Spleen (tissue), 11 donors: Measurements from ENCODE around the gene C2CD4B. TPM values are rescaled to one million over a fixed set of nuclear protein-coding genes. Genes with fewer than 3 reads are reported as not detected.

ENCODE experiments used
- DNase-seq: peaks from one replicate; pipeline ENCODE4 v3.0.0-alpha.2; 2020
- H3K27ac ChIP-seq, 8 donors: fragments of 200-600 bp; sonication (generic) in 7 of 8; 1 replicate in 4 of 8; 2 replicates in 4 of 8; pipeline versions ENCODE4 v1.5.0 to v1.8.0; 2016 to 2021; ENCODE audit warnings: inconsistent platforms in 4 of 8, mild to moderate bottlenecking in 4 of 8, moderate library complexity in 1 of 8
- H3K27me3 ChIP-seq, 7 donors: fragments of 200-600 bp; sonication (generic) in 6 of 7; replicated peaks in 1 of 7; 1 replicate in 4 of 7; 2 replicates in 3 of 7; pipeline versions ENCODE4 v1.5.0 to v1.8.0; 2016 to 2021; ENCODE audit warnings: inconsistent platforms in 3 of 7, mild to moderate bottlenecking in 1 of 7
- H3K36me3 ChIP-seq, 6 donors: fragments of 200-600 bp; sonication (generic) in 5 of 6; 1 replicate in 4 of 6; 2 replicates in 2 of 6; pipeline versions ENCODE4 v1.5.0 to v1.8.0; 2016 to 2021; ENCODE audit warnings: inconsistent platforms in 2 of 6
- H3K4me1 ChIP-seq, 6 donors: fragments of 200-600 bp; sonication (generic) in 5 of 6; 1 replicate in 3 of 6; 2 replicates in 3 of 6; pipeline versions ENCODE4 v1.5.0 to v1.8.0; 2016 to 2021; ENCODE audit warnings: inconsistent platforms in 3 of 6
- H3K4me3 ChIP-seq, 8 donors: fragments of 200-600 bp; sonication (generic) in 7 of 8; 1 replicate in 4 of 8; 2 replicates in 4 of 8; pipeline versions ENCODE4 v1.5.0 to v1.8.0; 2016 to 2021; ENCODE audit warnings: inconsistent platforms in 4 of 8, mild to moderate bottlenecking in 4 of 8, moderate library complexity in 2 of 8
- H3K9me3 ChIP-seq, 8 donors: fragments of 200-600 bp; sonication (generic) in 7 of 8; 1 replicate in 4 of 8; 2 replicates in 4 of 8; pipeline versions ENCODE4 v1.5.0 to v1.8.0; 2016 to 2021; ENCODE audit warnings: inconsistent platforms in 4 of 8
- POLR2A ChIP-seq, 3 donors: fragments of 450-650 bp; IDR thresholded peaks; one replicate each; pipeline ENCODE4 v1.5.1; 2017; ENCODE audit warnings: antibody characterized with exemption in 3 of 3, mild to moderate bottlenecking in 1 of 3
- POLR2AphosphoS5 ChIP-seq, 3 donors: sonication (generic); formaldehyde crosslinking; IDR thresholded peaks; one replicate each; pipeline ENCODE4 v1.5.1; 2017; ENCODE audit warnings: antibody characterized with exemption in 3 of 3
- WGBS, 5 donors: extraction: QIAGEN DNeasy Blood & Tissue Kit in 3 of 5; methylation state at CpG; one replicate each; pipeline versions ENCODE4 v1.1.5 to v1.1.7; 2013 to 2018; 5-methylcytosine and 5-hydroxymethylcytosine counted together
- intact Hi-C: fragments of 100-400 bp; cut with DNase I; formaldehyde crosslinking; loops from one replicate; pipeline ENCODE4 v1.15.0; 2023; ENCODE audit warnings: low total_unique reads
- polyA plus RNA-seq, 3 donors: library from polyadenylated mRNA; stranded (reverse); fragments of 200-250 nt; gene quantifications; one replicate each; pipeline ENCODE4 v1.2.1, GENCODE V29; 2013
- total RNA-seq, 7 donors: library from RNA; depleted of rRNA in 3 of 7; stranded (reverse); fragments of >200 nt in 3 of 7; fragmentation: NEBNext Ultra II Directional in 4 of 7; extraction: Animal tissue kit (Norgen Biotek cat#: 25700) in 4 of 7; gene quantifications; one replicate each; pipeline versions ENCODE4 v1.1.0 to v1.2.1, GENCODE V29; 2016 to 2021
- TF ChIP-seq, protein P1 (sequence below), 11 experiments: fragments of 200-600 bp in 7 of 11; fragments of 450-650 bp in 4 of 11; sonication (generic) in 4 of 11; IDR thresholded peaks in 8 of 11; conservative IDR thresholded peaks in 3 of 11; 1 replicate in 7 of 11; 2 replicates in 4 of 11; pipeline versions ENCODE4 v1.4.0 to v1.8.0; 2016 to 2021; ENCODE audit warnings: antibody characterized with exemption in 11 of 11, inconsistent platforms in 4 of 11, mild to moderate bottlenecking in 1 of 11
- donor health status: healthy with polysubstance abuse.
- donor health status: DM: no; HTN: no; CAD: no; lungs with moderate emphysema.
- donor health status: DM: no; HTN: no; CAD: no.
- donor health status: Bipolar disorder and iron deficiency.
- donor health status: healthy.
- donor health status: DM: no; HTN: no; CAD: no.
- donor health status: DM: yes; HTN: yes; CAD: no.

Gene C2CD4B
- total and polyA plus RNA-seq, 10 donors: 0.26 to 2.3 (median 0.77) TPM; not detected in 2

DNA sequence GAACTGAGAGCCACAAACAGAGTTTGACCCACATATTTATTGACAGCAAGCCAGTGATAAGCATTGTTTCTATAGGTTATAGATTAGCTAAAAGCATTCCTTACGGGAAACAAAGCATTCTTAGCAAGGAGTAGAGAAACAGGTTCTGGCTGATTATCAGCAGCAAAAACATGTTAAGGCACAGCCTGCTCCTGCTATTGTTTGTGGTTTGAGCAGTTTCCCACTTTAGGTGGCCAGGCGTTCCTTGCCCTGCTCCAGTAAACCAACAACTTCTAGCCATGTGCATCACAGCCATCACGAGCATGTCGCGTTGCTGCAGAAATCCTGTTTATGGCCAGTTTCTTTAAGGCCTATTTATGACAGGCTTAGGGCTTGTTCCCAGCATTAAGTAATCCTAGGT, 44.7 kb upstream of the C2CD4B start:
- Histone ChIP-seq H3K27ac (no peak overlapping the region), H3K27me3 (peaks cover 0 to 6% (median 0%) of the 10 kb centered on the region in 7 donors), H3K4me1 (no peaks in the 10 kb centered on the region), H3K36me3 (no peaks in the 10 kb centered on the region), H3K9me3 (peaks cover 0 to 46% (median 12%) of the 10 kb centered on the region in 8 donors), H3K4me3 (no peak overlapping the region)
- TF ChIP-seq, protein P1, sequence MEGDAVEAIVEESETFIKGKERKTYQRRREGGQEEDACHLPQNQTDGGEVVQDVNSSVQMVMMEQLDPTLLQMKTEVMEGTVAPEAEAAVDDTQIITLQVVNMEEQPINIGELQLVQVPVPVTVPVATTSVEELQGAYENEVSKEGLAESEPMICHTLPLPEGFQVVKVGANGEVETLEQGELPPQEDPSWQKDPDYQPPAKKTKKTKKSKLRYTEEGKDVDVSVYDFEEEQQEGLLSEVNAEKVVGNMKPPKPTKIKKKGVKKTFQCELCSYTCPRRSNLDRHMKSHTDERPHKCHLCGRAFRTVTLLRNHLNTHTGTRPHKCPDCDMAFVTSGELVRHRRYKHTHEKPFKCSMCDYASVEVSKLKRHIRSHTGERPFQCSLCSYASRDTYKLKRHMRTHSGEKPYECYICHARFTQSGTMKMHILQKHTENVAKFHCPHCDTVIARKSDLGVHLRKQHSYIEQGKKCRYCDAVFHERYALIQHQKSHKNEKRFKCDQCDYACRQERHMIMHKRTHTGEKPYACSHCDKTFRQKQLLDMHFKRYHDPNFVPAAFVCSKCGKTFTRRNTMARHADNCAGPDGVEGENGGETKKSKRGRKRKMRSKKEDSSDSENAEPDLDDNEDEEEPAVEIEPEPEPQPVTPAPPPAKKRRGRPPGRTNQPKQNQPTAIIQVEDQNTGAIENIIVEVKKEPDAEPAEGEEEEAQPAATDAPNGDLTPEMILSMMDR (IDR thresholded peaks at IDR 0.05 in 8 of 11, conservative IDR thresholded peaks at IDR 0.05 in 3 of 11): no peak
- WGBS, 5 donors: 87 to 92% (median 89%) methylated on average over 5 of the region's 5 CpGs
- intact Hi-C loops: no loop called here
- DNase-seq: no peak

DNA sequence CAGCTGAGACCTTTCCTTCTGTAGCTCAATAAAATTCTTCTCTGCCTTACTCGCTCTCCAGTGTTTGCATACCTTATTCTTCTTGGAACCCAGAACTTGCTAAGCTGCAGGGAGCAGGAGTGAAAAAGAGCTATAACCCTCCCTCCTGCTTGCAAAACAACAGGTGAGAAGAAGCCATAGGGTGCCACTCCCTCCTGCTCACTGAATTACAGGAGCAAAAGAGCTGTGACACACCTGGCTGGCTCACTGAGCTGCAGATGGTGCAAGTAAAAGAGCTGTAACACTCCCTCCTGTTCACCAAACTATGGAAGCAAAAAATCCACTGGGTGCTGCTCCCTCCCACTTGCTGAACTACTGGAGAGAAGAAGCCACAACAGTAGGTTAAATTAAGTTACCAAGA, 44.2 kb upstream of the C2CD4B start:
- Histone ChIP-seq H3K9me3 (peaks cover 0 to 45% (median 12%) of the 10 kb centered on the region in 8 donors), H3K27me3 (peaks cover 0 to 6% (median 0%) of the 10 kb centered on the region in 7 donors), H3K27ac (no peak overlapping the region), H3K4me3 (no peak overlapping the region), H3K36me3 (no peaks in the 10 kb centered on the region), H3K4me1 (no peaks in the 10 kb centered on the region)
- WGBS, 5 donors: 83 to 100% (median 96%) methylated on average over 1 of the region's 1 CpG
- TF ChIP-seq POLR2AphosphoS5 (IDR thresholded peaks at IDR 0.05): no peak
- DNase-seq: no peak
- intact Hi-C loops: no loop called here

DNA sequence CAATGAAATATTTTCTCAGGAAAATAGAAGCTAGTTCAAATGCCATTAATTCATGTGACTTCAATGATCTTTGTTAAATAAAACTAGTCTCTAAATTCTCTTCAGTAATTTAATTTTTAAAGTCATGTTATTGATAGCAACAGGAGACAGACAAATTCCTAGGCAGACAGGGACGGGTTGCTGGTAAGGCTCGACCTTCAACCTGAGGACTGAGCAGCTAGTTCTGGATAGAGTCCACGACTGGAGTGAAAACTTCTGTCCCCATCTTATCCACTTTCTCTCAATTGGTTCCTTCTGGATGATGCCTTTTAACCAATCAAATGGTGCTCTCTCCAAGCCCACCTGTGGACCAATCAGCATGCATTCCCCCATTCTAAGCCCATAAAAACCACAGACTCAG, 43.8 kb upstream of the C2CD4B start:
- intact Hi-C loops: no loop called here
- no peak for DNase-seq
- Histone ChIP-seq H3K4me3 (no peak overlapping the region), H3K9me3 (peaks cover 0 to 45% (median 12%) of the 10 kb centered on the region in 8 donors), H3K36me3 (no peaks in the 10 kb centered on the region), H3K27me3 (peaks cover 0 to 6% (median 0%) of the 10 kb centered on the region in 7 donors), H3K4me1 (no peaks in the 10 kb centered on the region), H3K27ac (no peak overlapping the region)
- WGBS, 5 donors: 76 to 94% (median 87%) methylated on average over 3 of the region's 3 CpGs
- TF ChIP-seq, protein P1 (IDR thresholded peaks at IDR 0.05 in 8 of 11, conservative IDR thresholded peaks at IDR 0.05 in 3 of 11): no peak
- TF ChIP-seq POLR2AphosphoS5 (IDR thresholded peaks at IDR 0.05): no peak
- TF ChIP-seq POLR2A (IDR thresholded peaks at IDR 0.05): no peak

DNA sequence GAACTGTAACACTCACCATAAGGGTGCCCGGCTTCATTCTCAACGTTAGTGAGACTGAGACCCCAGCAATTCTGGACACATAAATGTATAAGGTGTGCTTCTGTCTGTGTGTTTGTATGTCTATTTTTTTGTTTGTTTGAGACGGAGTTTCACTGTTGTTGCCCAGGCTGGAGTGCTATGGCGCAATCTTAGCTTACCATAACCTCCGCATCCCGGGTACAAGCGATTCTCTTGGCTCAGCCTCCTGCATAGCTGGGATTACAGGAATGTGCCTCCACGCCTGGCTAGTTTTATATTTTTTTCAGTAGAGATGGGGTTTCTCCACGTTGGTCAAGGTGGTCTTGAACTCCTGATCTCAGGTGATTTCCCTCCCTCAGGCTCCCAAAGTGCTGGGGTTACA, 43.3 kb upstream of the C2CD4B start:
- 87 to 95% (median 93%) methylated on average over 9 of the region's 9 CpGs for WGBS, 5 donors
- intact Hi-C loops: no loop called here
- no peaks in the 10 kb centered on the region for H3K36me3 ChIP-seq
- H3K9me3 ChIP-seq: peaks cover 0 to 45% (median 12%) of the 10 kb centered on the region in 8 donors
- H3K4me3 ChIP-seq: no peak overlapping the region
- no peak for TF ChIP-seq POLR2AphosphoS5 (IDR thresholded peaks at IDR 0.05)
- TF ChIP-seq POLR2A (IDR thresholded peaks at IDR 0.05): no peak
- TF ChIP-seq, protein P1 (IDR thresholded peaks at IDR 0.05 in 8 of 11, conservative IDR thresholded peaks at IDR 0.05 in 3 of 11): no peak
- H3K27ac ChIP-seq: no peak overlapping the region
- DNase-seq: no peak
- H3K4me1 ChIP-seq: no peaks in the 10 kb centered on the region
- peaks cover 0 to 6% (median 0%) of the 10 kb centered on the region in 7 donors for H3K27me3 ChIP-seq

DNA sequence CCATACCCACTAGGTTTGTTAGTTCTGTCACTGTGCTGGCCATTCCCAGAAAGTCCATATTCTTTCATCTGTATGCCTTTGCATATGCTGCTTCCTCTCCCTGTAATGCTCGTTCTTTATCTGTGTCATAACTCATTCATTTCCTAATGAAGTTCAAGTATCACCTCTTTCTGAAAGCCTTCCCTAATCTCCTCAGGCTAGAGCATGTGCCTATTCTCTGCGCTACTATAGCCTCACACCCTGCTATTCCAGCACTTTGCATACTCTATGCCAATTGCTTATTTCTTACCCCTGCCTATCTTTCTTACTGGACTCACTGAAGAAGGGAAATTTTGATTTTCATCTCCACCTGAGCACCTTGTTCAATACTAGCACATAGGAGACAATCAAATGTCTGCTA, 25.6 kb upstream of the C2CD4B start:
- H3K9me3 ChIP-seq: no peaks in the 10 kb centered on the region
- intact Hi-C loops: no loop called here
- peaks cover 0 to 27% (median 3%) of the 10 kb centered on the region in 7 donors for H3K27me3 ChIP-seq
- no peak for DNase-seq
- TF ChIP-seq POLR2A (IDR thresholded peaks at IDR 0.05): no peak
- TF ChIP-seq, protein P1 (IDR thresholded peaks at IDR 0.05 in 8 of 11, conservative IDR thresholded peaks at IDR 0.05 in 3 of 11): no peak
- no peak for TF ChIP-seq POLR2AphosphoS5 (IDR thresholded peaks at IDR 0.05)
- H3K4me1 ChIP-seq: no peaks in the 10 kb centered on the region
- 66 to 76% (median 71%) methylated on average over 2 of the region's 2 CpGs for WGBS, 5 donors
- no peaks in the 10 kb centered on the region for H3K36me3 ChIP-seq
- H3K4me3 ChIP-seq: no peak overlapping the region
- no peak overlapping the region for H3K27ac ChIP-seq
